A549 (cell line): Measurements from ENCODE around the gene ERRFI1. TPM values are rescaled to one million over a fixed set of nuclear protein-coding genes. Genes with fewer than 3 reads are reported as not detected.

Experiments used
- ATAC-seq, 2 experiments: fragments of 200-7000 bp in 1 of 2; fragments of >200 bp in 1 of 2; cut with Nextera tagmentation in 1 of 2; cut with Tn5 transposase in 1 of 2; 3 replicates each; pipeline versions ENCODE4 v1.8.0 to v1.9.1; 2018 to 2020; ENCODE audit warnings: mild to moderate bottlenecking in 1 of 2, moderate library complexity in 1 of 2
- CTCF ChIA-PET: fragments of 300-600 bp; sonication (Branson Sonifier 250); formaldehyde crosslinking; extraction: SDS; loops from one replicate; lab custom pipeline; 2021; ENCODE audit warnings: antibody characterized with exemption, inconsistent platforms; lab: Yijun Ruan, JAX
- POLR2A ChIA-PET: fragments of 350-600 bp; formaldehyde crosslinking; extraction: SDS; loops from one replicate; lab custom pipeline; 2021; ENCODE audit warnings: antibody characterized with exemption, inconsistent platforms; lab: Yijun Ruan, JAX
- DNase-seq, 2 experiments: peaks; one replicate each; pipeline versions ENCODE4 v3.0.0 to v3.0.0-alpha.2; 2011 to 2016; ENCODE audit warnings: low read depth in 1 of 2, low spot score in 1 of 2
- FAIRE-seq: peaks from 2 replicates; lab custom pipeline; 2011; peaks lifted over from hg19 to GRCh38; lab: Jason Lieb, UNC
- H3K27ac ChIP-seq, 2 experiments: fragments of >200 bp; sonication (Bioruptor Twin); formaldehyde crosslinking; 3 replicates each; pipeline ENCODE4 v1.5.1; 2016 to 2017
- H3K4me1 ChIP-seq: fragments of >200 bp; sonication (Bioruptor Twin); formaldehyde crosslinking; 3 replicates; pipeline ENCODE4 v1.6.1; 2016
- H3K4me2 ChIP-seq: fragments of >200 bp; sonication (Bioruptor Twin); formaldehyde crosslinking; 3 replicates; pipeline ENCODE4 v1.6.1; 2016
- H3K4me3 ChIP-seq: fragments of >200 bp; sonication (Bioruptor Twin); formaldehyde crosslinking; 3 replicates; pipeline ENCODE4 v1.5.1; 2016
- H3K9me3 ChIP-seq: fragments of >200 bp; sonication (Bioruptor Twin); formaldehyde crosslinking; 3 replicates; pipeline ENCODE4 v1.6.1; 2016
- EHMT2 ChIP-seq: fragments of 200-600 bp; sonication (generic); IDR thresholded peaks from 2 replicates; pipeline ENCODE4 v1.6.1; 2016; ENCODE audit warnings: antibody characterized with exemption, low read depth, mild to moderate bottlenecking, moderate library complexity
- FOXS1 ChIP-seq: fragments of 250-450 bp; sonication (Bioruptor Pico); IDR thresholded peaks from 2 replicates; pipeline ENCODE4 v1.5.0; 2020; ENCODE audit warnings: mild to moderate bottlenecking, moderate library complexity
- HDAC2 ChIP-seq: fragments of 200-600 bp; sonication (generic); IDR thresholded peaks from 2 replicates; pipeline ENCODE4 v1.6.1; 2016
- HEYL ChIP-seq: fragments of 250-450 bp; sonication (Bioruptor Pico); IDR thresholded peaks from 2 replicates; pipeline ENCODE4 v1.8.0; 2021; ENCODE audit warnings: mild to moderate bottlenecking, moderate library complexity
- HOXA7 ChIP-seq: fragments of 250-450 bp; sonication (Bioruptor Pico); IDR thresholded peaks from 2 replicates; pipeline ENCODE4 v1.5.0; 2020; ENCODE audit warnings: mild to moderate bottlenecking, moderate library complexity
- JUN ChIP-seq, 2 experiments: fragments of >200 bp; sonication (Bioruptor Twin); formaldehyde crosslinking; IDR thresholded peaks; 2 replicates in 1 of 2; 3 replicates in 1 of 2; pipeline ENCODE4 v1.6.1; 2016 to 2017
- MAFK ChIP-seq: fragments of 450-650 bp; IDR thresholded peaks from 2 replicates; pipeline ENCODE4 v1.6.1; 2014; ENCODE audit not compliant: partially characterized antibody
- MYC ChIP-seq: IDR thresholded peaks from 2 replicates; pipeline ENCODE4 v1.6.1; 2012; ENCODE audit warnings: mild to moderate bottlenecking, inconsistent platforms, low read length, improper control_type of control experiment, borderline replicate concordance
- PHF8 ChIP-seq: fragments of 200-600 bp; sonication (generic); IDR thresholded peaks from 2 replicates; pipeline ENCODE4 v1.6.1; 2016; ENCODE audit warnings: low read depth, mild to moderate bottlenecking, antibody characterized with exemption, moderate library complexity, borderline replicate concordance
- POLR2A ChIP-seq: IDR thresholded peaks from 2 replicates; pipeline ENCODE4 v1.6.1; 2012; ENCODE audit warnings: mild to moderate bottlenecking, low read length
- RAD21 ChIP-seq, 2 experiments: fragments of >200 bp in 1 of 2; sonication (Bioruptor Twin) in 1 of 2; formaldehyde crosslinking in 1 of 2; IDR thresholded peaks in 1 of 2; conservative IDR thresholded peaks in 1 of 2; 2 replicates in 1 of 2; 3 replicates in 1 of 2; pipeline ENCODE4 v1.6.1; 2012 to 2018; ENCODE audit warnings: inconsistent platforms in 1 of 2
- TFCP2L1 ChIP-seq: fragments of 250-450 bp; sonication (Bioruptor Pico); IDR thresholded peaks from 2 replicates; pipeline ENCODE4 v1.5.0; 2021; ENCODE audit warnings: mild to moderate bottlenecking
- ZFP36 ChIP-seq: fragments of 450-650 bp; IDR thresholded peaks from 2 replicates; pipeline ENCODE4 v1.6.1; 2014; ENCODE audit warnings: borderline replicate concordance; ENCODE audit not compliant: partially characterized antibody
- WGBS: methylation state at CpG from one replicate; pipeline ENCODE4 v1.1.6; 2017; ENCODE audit errors: missing lambda C conversion rate; 5-methylcytosine and 5-hydroxymethylcytosine counted together
- polyA plus RNA-seq, 4 experiments: library from polyadenylated mRNA; depleted of rRNA in 3 of 4; stranded (reverse); fragments of >200 nt; fragmentation: RNase III in 1 of 4; extraction: RNeasy Plus Mini Kit Qiagen cat#74134 plus additional on column Dnase treatment in 1 of 4; gene quantifications; 2 replicates in 3 of 4; 3 replicates in 1 of 4; pipeline ENCODE4 v1.2.3, GENCODE V29; 2011 to 2017
- TF ChIP-seq, protein P1 (sequence below): fragments of 250-450 bp; sonication (Bioruptor Pico); IDR thresholded peaks from 2 replicates; pipeline ENCODE4 v1.5.0; 2021; ENCODE audit warnings: mild to moderate bottlenecking, moderate library complexity, borderline replicate concordance
- TF ChIP-seq, protein P2 (sequence below): fragments of 150-350 bp; IDR thresholded peaks from 2 replicates; pipeline ENCODE4 v1.6.1; 2014; ENCODE audit warnings: low read depth, mild to moderate bottlenecking, low read length
- TF ChIP-seq, protein P3 (sequence below): IDR thresholded peaks from 2 replicates; pipeline ENCODE4 v1.6.1; 2012

The ERRFI1 gene
- polyA plus RNA-seq, 2 of the 4 experiments (the other 2 are of a cell fraction) = 51.0 to 217 TPM

DNA sequence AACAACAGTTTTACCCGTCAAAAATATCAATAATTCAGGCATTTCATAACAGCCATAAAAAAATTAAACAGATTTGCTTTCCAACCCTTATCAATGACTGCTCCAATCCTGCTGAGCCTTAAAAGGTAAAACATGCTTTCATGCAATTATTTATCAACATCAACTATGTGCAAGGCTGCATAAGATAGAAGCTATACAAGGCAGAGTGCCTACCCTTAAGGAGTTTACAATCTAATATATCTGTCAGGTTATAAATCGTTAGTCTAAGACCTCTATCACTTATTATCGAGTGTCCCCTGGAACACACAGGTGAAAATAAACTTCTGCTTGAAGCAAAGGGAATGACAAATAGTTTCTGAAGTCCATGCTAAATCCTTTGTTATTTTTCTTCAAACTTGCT, 1.8 kb downstream of the ERRFI1 start:
- CTCF ChIA-PET = interaction anchor here (1.0 to 4.2 kb wide), 5 partner anchors 9 to 292 kb away, joined by 3 to 28 read pairs (median 4); no protein-coding TSS in a partner anchor
- Histone ChIP-seq H3K4me3 (peak overlapping the region; percentile 91), H3K4me1 (peaks cover 45% of the 10 kb centered on the region), H3K4me2 (peak overlapping the region; percentile 86), H3K9me3 (no peaks in the 10 kb centered on the region), H3K27ac (peak overlapping the region; percentile 98 to 100; a peak in 4 of 6 replicates)
- ATAC-seq (no peak), FAIRE-seq (no peak), DNase-seq (no peak)
- 9% methylated on average over 3 of the region's 3 CpGs for WGBS
- TF ChIP-seq, protein P1, sequence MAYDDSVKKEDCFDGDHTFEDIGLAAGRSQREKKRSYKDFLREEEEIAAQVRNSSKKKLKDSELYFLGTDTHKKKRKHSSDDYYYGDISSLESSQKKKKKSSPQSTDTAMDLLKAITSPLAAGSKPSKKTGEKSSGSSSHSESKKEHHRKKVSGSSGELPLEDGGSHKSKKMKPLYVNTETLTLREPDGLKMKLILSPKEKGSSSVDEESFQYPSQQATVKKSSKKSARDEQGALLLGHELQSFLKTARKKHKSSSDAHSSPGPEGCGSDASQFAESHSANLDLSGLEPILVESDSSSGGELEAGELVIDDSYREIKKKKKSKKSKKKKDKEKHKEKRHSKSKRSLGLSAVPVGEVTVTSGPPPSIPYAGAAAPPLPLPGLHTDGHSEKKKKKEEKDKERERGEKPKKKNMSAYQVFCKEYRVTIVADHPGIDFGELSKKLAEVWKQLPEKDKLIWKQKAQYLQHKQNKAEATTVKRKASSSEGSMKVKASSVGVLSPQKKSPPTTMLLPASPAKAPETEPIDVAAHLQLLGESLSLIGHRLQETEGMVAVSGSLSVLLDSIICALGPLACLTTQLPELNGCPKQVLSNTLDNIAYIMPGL = no peak
- no peak for TF ChIP-seq MYC
- TF ChIP-seq RAD21 (conservative IDR thresholded peaks at IDR 0.05 in 1 of 2, IDR thresholded peaks at IDR 0.05 in 1 of 2) = no peak
- no peak for TF ChIP-seq TFCP2L1 (CRISPR knock-in tag)
- no peak for TF ChIP-seq FOXS1 (CRISPR knock-in tag)
- TF ChIP-seq EHMT2 = no peak
- TF ChIP-seq ZFP36 = no peak
- TF ChIP-seq HEYL = no peak
- TF ChIP-seq, protein P2, sequence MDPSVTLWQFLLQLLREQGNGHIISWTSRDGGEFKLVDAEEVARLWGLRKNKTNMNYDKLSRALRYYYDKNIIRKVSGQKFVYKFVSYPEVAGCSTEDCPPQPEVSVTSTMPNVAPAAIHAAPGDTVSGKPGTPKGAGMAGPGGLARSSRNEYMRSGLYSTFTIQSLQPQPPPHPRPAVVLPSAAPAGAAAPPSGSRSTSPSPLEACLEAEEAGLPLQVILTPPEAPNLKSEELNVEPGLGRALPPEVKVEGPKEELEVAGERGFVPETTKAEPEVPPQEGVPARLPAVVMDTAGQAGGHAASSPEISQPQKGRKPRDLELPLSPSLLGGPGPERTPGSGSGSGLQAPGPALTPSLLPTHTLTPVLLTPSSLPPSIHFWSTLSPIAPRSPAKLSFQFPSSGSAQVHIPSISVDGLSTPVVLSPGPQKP = no peak
- TF ChIP-seq HDAC2 = no peak
- TF ChIP-seq, protein P3, sequence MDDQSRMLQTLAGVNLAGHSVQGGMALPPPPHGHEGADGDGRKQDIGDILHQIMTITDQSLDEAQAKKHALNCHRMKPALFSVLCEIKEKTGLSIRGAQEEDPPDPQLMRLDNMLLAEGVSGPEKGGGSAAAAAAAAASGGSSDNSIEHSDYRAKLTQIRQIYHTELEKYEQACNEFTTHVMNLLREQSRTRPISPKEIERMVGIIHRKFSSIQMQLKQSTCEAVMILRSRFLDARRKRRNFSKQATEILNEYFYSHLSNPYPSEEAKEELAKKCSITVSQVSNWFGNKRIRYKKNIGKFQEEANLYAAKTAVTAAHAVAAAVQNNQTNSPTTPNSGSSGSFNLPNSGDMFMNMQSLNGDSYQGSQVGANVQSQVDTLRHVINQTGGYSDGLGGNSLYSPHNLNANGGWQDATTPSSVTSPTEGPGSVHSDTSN = no peak
- TF ChIP-seq MAFK = no peak
- TF ChIP-seq JUN (IDR thresholded peaks at IDR 0.05) = no peak
- no peak for TF ChIP-seq PHF8
- POLR2A ChIA-PET = interaction anchor here (0.9 to 1.6 kb wide), 3 partner anchors 7 to 46 kb away, joined by 3 to 9 read pairs (median 4); no protein-coding TSS in a partner anchor

DNA sequence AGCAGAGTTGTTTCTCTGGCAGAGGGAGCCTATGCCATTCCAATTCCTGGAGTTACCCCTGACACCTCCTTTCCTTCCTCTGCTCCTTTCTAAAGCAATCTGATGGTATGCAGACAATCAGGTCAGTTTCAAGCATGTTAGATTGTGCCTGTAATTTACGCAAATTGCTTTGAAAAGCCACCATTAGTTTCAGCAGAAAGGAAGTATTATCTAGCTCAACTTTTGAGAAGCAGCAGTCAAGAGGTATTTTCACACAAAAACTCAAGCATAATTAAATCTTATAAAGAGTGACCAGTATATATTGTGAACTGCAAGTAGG, 2.2 kb downstream of the ERRFI1 start:
- no peak for FAIRE-seq
- WGBS = 0% methylated on average over 1 of the region's 1 CpG
- 0 out of 5 replicates have a peak, but pooled peaks of 1 of the 2 experiments have one; percentile 24 for TF ChIP-seq JUN (IDR thresholded peaks at IDR 0.05)
- TF ChIP-seq MAFK = no peak
- no peak for TF ChIP-seq HOXA7 (CRISPR knock-in tag)
- Histone ChIP-seq H3K4me3 (peak overlapping the region; percentile 91), H3K9me3 (no peaks in the 10 kb centered on the region), H3K4me1 (peaks cover 45% of the 10 kb centered on the region), H3K4me2 (peak overlapping the region; percentile 86), H3K27ac (peak overlapping the region; percentile 76 to 100)
- DNase-seq = no peak
- POLR2A ChIA-PET = interaction anchor here (0.6 to 1.6 kb wide), 2 partner anchors 9 kb away, joined by 3 to 9 read pairs; no protein-coding TSS in a partner anchor
- CTCF ChIA-PET = interaction anchor here (1.3 to 4.2 kb wide), 2 partner anchors 8 to 292 kb away, joined by 3 to 28 read pairs; no protein-coding TSS in a partner anchor
- ATAC-seq = no peak

DNA sequence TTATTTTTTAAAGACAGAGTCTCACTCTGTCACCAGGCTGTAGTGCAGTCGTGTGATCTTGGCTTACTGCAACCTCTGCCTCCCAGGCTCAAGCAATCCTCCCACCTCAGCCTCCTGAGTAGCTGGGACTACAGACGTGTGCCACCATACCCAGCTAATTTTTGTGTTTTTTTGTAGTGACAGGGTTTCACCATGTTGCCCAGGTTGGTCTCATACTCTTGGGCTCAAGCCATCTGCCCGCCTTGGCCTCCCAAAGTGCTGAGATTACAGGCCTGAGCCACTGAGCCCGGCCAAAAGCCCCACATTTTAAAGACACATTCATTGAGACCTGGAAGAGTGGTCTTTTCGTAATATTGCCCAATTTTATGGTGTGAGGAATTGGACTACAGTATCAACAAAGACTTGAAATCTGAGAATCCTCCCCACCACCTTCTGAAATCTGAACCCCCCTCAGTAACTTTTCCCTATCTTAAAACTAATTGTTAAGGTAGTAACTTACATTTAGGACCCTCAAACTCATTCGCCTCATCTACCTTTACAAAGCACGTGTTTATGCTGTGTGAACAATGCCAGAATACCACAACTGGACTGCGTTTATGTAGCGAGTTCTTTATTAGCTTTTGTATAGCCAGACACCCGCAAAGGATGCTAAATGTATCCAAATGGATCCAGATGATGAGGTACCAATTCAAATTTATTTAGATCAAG, 2.7 kb downstream of the ERRFI1 start:
- FAIRE-seq (no peak), ATAC-seq (no peak), DNase-seq (no peak)
- 9% methylated on average over 10 of the region's 10 CpGs for WGBS
- Histone ChIP-seq H3K4me1 (peaks cover 45% of the 10 kb centered on the region), H3K4me3 (peak overlapping the region; percentile 91), H3K27ac (peak overlapping the region; percentile 76 to 100), H3K4me2 (peak overlapping the region; percentile 86), H3K9me3 (no peaks in the 10 kb centered on the region)
- POLR2A ChIA-PET = interaction anchor here (0.6 kb wide), 1 partner anchor 8 kb away, joined by 3 read pairs; no protein-coding TSS in a partner anchor
- CTCF ChIA-PET = interaction anchor here (1.3 to 4.2 kb wide), 2 partner anchors 8 to 291 kb away, joined by 5 to 28 read pairs; no protein-coding TSS in a partner anchor
- no peak for TF ChIP-seq POLR2A
- peak; percentile 34; the same call in 1 of the 2 replicates for TF ChIP-seq TFCP2L1 (CRISPR knock-in tag)
- peak; percentile 20 for TF ChIP-seq HOXA7 (CRISPR knock-in tag)
- TF ChIP-seq, all 56 proteins: peak for 2
